Measurements from ENCODE around the gene DNM3. TPM values are rescaled to one million over a fixed set of nuclear protein-coding genes. Genes with fewer than 3 reads are reported as not detected.
A peak's percentile ranks its signal among the peaks of the same experiment; 100 is the strongest.

Gene DNM3
- total and polyA plus RNA-seq, 9 donors = 2.2 to 7.0 (median 3.9) TPM

GRCh38 chr1:171814692-171815091 is 26.6 kb upstream of the DNM3 start:
- H3K36me3 ChIP-seq (ENCODE audit: control insufficient read depth, insufficient read depth, low read length) = no peaks in the 10 kb centered on the region
- no peak overlapping the region for H3K27ac ChIP-seq (ENCODE audit: low read length)
- no peaks in the 10 kb centered on the region for H3K27me3 ChIP-seq (ENCODE audit: control insufficient read depth, insufficient read depth, low read length)
- H3K9me3 ChIP-seq (replicated peaks; ENCODE audit: control insufficient read depth, low read depth, low read length) = no peaks in the 10 kb centered on the region
- no peak for DNase-seq
- no peak overlapping the region for H3K4me3 ChIP-seq (ENCODE audit: low read length)
- H3K4me1 ChIP-seq (ENCODE audit: control insufficient read depth, insufficient read depth, low read length) = no peaks in the 10 kb centered on the region
- WGBS (ENCODE audit: insufficient coverage) = no CpG with 5 or more reads among the region's 2 CpGs

DNA sequence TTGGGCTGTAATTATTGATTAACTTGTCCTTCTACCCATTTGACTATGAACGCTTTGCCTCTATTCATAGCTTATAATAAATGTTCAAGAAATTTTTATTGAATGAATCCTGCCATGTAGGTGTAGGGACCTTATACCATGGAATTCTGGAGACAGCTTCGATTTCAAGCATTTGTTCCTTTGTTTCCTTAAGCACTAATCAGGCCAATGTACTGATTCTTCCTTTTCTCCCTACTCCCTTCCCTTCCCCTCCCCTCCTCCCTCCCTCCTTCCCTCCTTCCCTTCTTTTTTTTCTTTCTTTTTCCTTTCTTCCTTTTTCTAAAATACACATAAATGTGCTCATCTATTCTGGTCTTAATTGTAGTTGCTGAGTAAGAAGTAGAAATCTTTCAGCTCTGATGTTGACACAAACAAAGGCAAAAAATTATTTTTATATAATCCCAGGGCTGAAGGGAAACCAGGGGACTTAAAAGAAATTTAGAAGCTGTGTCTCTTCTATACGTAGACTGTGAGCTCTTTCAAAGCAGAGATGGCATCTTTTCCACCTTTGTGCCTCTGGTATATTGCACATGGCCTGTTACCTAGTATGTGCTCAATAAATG is 24.9 kb upstream of the DNM3 start:
- no peak for DNase-seq
- Histone ChIP-seq H3K36me3 (ENCODE audit: control insufficient read depth, insufficient read depth, low read length) (no peaks in the 10 kb centered on the region), H3K27me3 (ENCODE audit: control insufficient read depth, insufficient read depth, low read length) (no peaks in the 10 kb centered on the region), H3K9me3 (replicated peaks; ENCODE audit: control insufficient read depth, low read depth, low read length) (no peaks in the 10 kb centered on the region), H3K27ac (ENCODE audit: low read length) (no peak overlapping the region), H3K4me1 (ENCODE audit: control insufficient read depth, insufficient read depth, low read length) (no peaks in the 10 kb centered on the region), H3K4me3 (ENCODE audit: low read length) (no peak overlapping the region)
- no CpG with 5 or more reads among the region's 3 CpGs for WGBS (ENCODE audit: insufficient coverage)

- 67% methylated on average over 1 of the region's 3 CpGs for WGBS (ENCODE audit: insufficient coverage)
- H3K27me3 ChIP-seq (ENCODE audit: control insufficient read depth, insufficient read depth, low read length) = no peaks in the 10 kb centered on the region
- DNase-seq = no peak
- H3K4me3 ChIP-seq (ENCODE audit: low read length) = no peak overlapping the region
- H3K9me3 ChIP-seq (replicated peaks; ENCODE audit: control insufficient read depth, low read depth, low read length) = no peaks in the 10 kb centered on the region
- no peak overlapping the region for H3K27ac ChIP-seq (ENCODE audit: low read length)
- no peaks in the 10 kb centered on the region for H3K4me1 ChIP-seq (ENCODE audit: control insufficient read depth, insufficient read depth, low read length)
- no peaks in the 10 kb centered on the region for H3K36me3 ChIP-seq (ENCODE audit: control insufficient read depth, insufficient read depth, low read length)
Measured at GRCh38 chr1:171817511-171818265, 23.6 kb upstream of the DNM3 start.

- Histone ChIP-seq H3K27ac (ENCODE audit: low read length) (no peak overlapping the region), H3K4me1 (ENCODE audit: control insufficient read depth, insufficient read depth, low read length) (no peaks in the 10 kb centered on the region), H3K9me3 (replicated peaks; ENCODE audit: control insufficient read depth, low read depth, low read length) (no peaks in the 10 kb centered on the region), H3K4me3 (ENCODE audit: low read length) (no peak overlapping the region), H3K27me3 (ENCODE audit: control insufficient read depth, insufficient read depth, low read length) (no peaks in the 10 kb centered on the region), H3K36me3 (ENCODE audit: control insufficient read depth, insufficient read depth, low read length) (no peaks in the 10 kb centered on the region)
- no CpG with 5 or more reads among the region's 2 CpGs for WGBS (ENCODE audit: insufficient coverage)
- DNase-seq = no peak
Measured at GRCh38 chr1:171819946-171820345, 21.4 kb upstream of the DNM3 start.

DNA sequence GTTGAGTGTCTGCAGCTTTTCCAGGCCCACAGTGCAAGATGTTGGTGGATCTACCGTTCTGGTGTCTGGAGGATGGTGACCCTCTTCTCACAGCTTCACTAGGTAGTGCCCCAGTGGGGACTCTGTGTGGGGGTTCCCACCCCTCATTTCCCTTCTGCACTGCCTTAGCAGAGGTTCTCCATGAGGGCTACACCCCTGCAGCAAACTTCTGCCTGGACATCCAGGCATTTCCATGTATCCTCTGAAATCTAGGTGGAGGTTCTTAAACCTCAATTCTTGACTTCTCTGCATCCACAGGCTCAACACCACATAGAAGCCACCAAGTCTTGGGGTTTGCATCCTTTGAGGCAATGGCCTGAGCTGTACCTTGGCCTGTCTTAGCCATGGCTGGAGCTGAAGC is 14.3 kb upstream of the DNM3 start:
- H3K27me3 ChIP-seq (ENCODE audit: control insufficient read depth, insufficient read depth, low read length) = no peaks in the 10 kb centered on the region
- H3K36me3 ChIP-seq (ENCODE audit: control insufficient read depth, insufficient read depth, low read length) = no peaks in the 10 kb centered on the region
- H3K4me1 ChIP-seq (ENCODE audit: control insufficient read depth, insufficient read depth, low read length) = no peaks in the 10 kb centered on the region
- DNase-seq = no peak
- H3K4me3 ChIP-seq (ENCODE audit: low read length) = no peak overlapping the region
- no peak overlapping the region for H3K27ac ChIP-seq (ENCODE audit: low read length)
- WGBS (ENCODE audit: insufficient coverage) = no CpG with 5 or more reads among the region's 1 CpG
- peaks cover 6% of the 10 kb centered on the region for H3K9me3 ChIP-seq (replicated peaks; ENCODE audit: control insufficient read depth, low read depth, low read length)

DNA sequence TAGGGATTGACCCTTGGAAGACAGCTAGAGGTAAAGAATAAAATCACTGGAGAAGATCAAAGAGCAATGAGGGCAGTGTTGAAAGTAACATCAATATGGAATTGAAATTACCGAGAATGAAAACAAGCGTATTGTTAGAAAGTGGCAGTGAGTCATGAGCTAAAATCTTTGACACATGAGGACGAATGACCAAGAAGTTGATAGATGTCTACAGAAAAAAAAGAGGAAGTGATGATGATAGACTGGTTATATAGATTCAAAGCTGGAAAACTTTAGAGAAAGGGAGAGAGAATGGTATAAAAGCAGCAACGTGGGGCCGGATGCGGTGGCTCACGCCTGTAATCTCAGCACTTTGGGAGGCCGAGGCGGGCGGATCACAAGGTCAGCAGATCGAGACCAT is 12.5 kb upstream of the DNM3 start:
- Histone ChIP-seq H3K4me1 (ENCODE audit: control insufficient read depth, insufficient read depth, low read length) (peaks cover 3% of the 10 kb centered on the region), H3K36me3 (ENCODE audit: control insufficient read depth, insufficient read depth, low read length) (no peaks in the 10 kb centered on the region), H3K4me3 (ENCODE audit: low read length) (no peak overlapping the region), H3K27ac (ENCODE audit: low read length) (no peak overlapping the region), H3K27me3 (ENCODE audit: control insufficient read depth, insufficient read depth, low read length) (no peaks in the 10 kb centered on the region), H3K9me3 (replicated peaks; ENCODE audit: control insufficient read depth, low read depth, low read length) (peaks cover 6% of the 10 kb centered on the region)
- no peak for DNase-seq
- WGBS (ENCODE audit: insufficient coverage) = 93% methylated on average over 3 of the region's 11 CpGs

GRCh38 chr1:171833091-171833825 is 8.0 kb upstream of the DNM3 start:
- no peaks in the 10 kb centered on the region for H3K9me3 ChIP-seq (replicated peaks; ENCODE audit: control insufficient read depth, low read depth, low read length)
- H3K27me3 ChIP-seq (ENCODE audit: control insufficient read depth, insufficient read depth, low read length) = no peaks in the 10 kb centered on the region
- WGBS (ENCODE audit: insufficient coverage) = no CpG with 5 or more reads among the region's 4 CpGs
- peak; percentile 18 for DNase-seq
- H3K4me1 ChIP-seq (ENCODE audit: control insufficient read depth, insufficient read depth, low read length) = peaks cover 3% of the 10 kb centered on the region
- no peaks in the 10 kb centered on the region for H3K36me3 ChIP-seq (ENCODE audit: control insufficient read depth, insufficient read depth, low read length)
- H3K4me3 ChIP-seq (ENCODE audit: low read length) = no peak overlapping the region
- H3K27ac ChIP-seq (ENCODE audit: low read length) = no peak overlapping the region

GRCh38 chr1:171834821-171835220 is 6.5 kb upstream of the DNM3 start:
- DNase-seq = no peak
- H3K4me1 ChIP-seq (ENCODE audit: control insufficient read depth, insufficient read depth, low read length) = peaks cover 3% of the 10 kb centered on the region
- H3K27me3 ChIP-seq (ENCODE audit: control insufficient read depth, insufficient read depth, low read length) = no peaks in the 10 kb centered on the region
- H3K36me3 ChIP-seq (ENCODE audit: control insufficient read depth, insufficient read depth, low read length) = no peaks in the 10 kb centered on the region
- H3K4me3 ChIP-seq (ENCODE audit: low read length) = no peak overlapping the region
- 85% methylated on average over 2 of the region's 2 CpGs for WGBS (ENCODE audit: insufficient coverage)
- H3K9me3 ChIP-seq (replicated peaks; ENCODE audit: control insufficient read depth, low read depth, low read length) = no peaks in the 10 kb centered on the region
- no peak overlapping the region for H3K27ac ChIP-seq (ENCODE audit: low read length)

DNA sequence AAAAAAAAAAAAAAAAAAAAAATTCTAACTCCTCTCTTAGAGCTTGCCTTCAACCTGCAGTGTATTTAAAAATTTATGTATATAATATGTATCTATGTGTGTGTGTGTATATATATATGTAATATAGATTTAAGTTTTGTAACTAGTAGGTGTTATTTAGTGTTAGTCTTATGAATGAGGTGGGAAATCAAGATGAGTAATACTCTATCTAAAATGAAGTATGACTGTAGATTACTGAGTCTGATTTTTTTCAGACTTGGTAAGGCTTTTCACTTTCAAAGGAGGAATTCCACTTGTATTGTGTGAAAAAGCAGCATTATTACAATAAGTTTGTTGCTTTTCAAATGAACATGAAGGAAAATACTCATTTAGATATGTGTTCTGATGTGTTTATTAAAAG is 5.4 kb upstream of the DNM3 start:
- no peaks in the 10 kb centered on the region for H3K36me3 ChIP-seq (ENCODE audit: control insufficient read depth, insufficient read depth, low read length)
- H3K27ac ChIP-seq (ENCODE audit: low read length) = no peak overlapping the region
- no peak overlapping the region for H3K4me3 ChIP-seq (ENCODE audit: low read length)
- H3K27me3 ChIP-seq (ENCODE audit: control insufficient read depth, insufficient read depth, low read length) = peaks cover 2% of the 10 kb centered on the region
- peaks cover 6% of the 10 kb centered on the region for H3K4me1 ChIP-seq (ENCODE audit: control insufficient read depth, insufficient read depth, low read length)
- no peaks in the 10 kb centered on the region for H3K9me3 ChIP-seq (replicated peaks; ENCODE audit: control insufficient read depth, low read depth, low read length)
- no peak for DNase-seq

DNA sequence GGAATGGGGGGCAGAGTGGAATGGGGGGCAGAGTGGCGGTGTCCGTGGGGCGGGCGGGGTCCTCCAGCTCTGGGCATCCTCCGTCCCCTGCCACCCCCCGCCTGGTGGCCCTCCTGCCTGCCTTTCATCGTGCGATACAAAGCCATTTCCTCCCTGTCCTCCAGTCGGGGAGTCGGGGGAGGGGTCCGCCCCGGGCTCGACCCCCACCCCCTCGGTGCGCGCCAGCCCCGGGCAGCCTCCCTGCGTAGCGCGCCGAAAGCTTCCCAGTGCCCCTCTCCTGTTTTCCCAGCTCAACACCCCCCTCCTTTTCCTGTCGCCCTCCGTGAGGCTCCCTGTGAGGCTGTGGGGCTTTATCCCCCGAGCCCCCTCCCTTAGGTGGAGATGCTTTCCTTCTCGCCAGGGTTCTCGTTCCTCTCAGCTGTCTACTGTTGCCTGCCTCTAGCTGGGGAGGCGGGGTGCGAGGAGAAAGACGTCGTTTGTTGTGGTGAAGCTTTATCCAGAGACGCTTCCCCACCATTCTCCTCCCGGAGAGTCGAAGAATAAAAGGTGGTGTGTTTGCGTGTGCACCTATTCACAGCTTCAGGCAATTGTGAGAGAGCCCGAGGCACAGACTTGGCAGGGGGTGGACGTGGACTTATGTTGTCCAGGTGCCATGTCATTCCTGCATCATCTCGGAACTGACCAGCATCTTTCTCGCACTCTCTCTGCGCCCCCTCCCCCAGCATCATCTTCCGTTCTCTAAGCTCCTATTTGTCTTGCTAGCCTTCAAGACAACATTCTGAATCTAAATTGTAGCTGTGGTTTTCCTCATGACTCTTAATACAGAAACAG is 848 bp downstream of the DNM3 start:
- peak; percentile 16 for DNase-seq
- Histone ChIP-seq H3K9me3 (replicated peaks; ENCODE audit: control insufficient read depth, low read depth, low read length) (no peaks in the 10 kb centered on the region), H3K4me1 (ENCODE audit: control insufficient read depth, insufficient read depth, low read length) (peaks cover 13% of the 10 kb centered on the region), H3K4me3 (ENCODE audit: low read length) (peak overlapping the region; percentile 71), H3K27ac (ENCODE audit: low read length) (no peak overlapping the region), H3K36me3 (ENCODE audit: control insufficient read depth, insufficient read depth, low read length) (no peaks in the 10 kb centered on the region), H3K27me3 (ENCODE audit: control insufficient read depth, insufficient read depth, low read length) (peaks cover 16% of the 10 kb centered on the region)
- WGBS (ENCODE audit: insufficient coverage) = 1% methylated on average over 27 of the region's 40 CpGs

All from muscle of leg (tissue), 11 donors.